ENCODE measurements around the gene CDH1. TPM values are rescaled to one million over a fixed set of nuclear protein-coding genes. Genes with fewer than 3 reads are reported as not detected.

CDH1 gene
- total RNA-seq, 1 experiment from 2014 or later = 65.8 TPM

- in situ Hi-C loops (cut with HindIII; ENCODE audit: low pct_unique_long_range_greater_than_20kb, low sequenced_read_pairs) (no loop called here), intact Hi-C loops (cut with micrococcal nuclease; ENCODE audit: unreplicated experiment) (no loop called here)
- Histone ChIP-seq H3K36me3 (ENCODE audit: control insufficient read depth, insufficient read depth, low read length) (no peaks in the 10 kb centered on the region), H3K4me3 (ENCODE audit: low read depth in 2 of 2, low read length in 2 of 2) (no peak overlapping the region), H3K4me1 (ENCODE audit: control insufficient read depth, insufficient read depth, low read length) (no peaks in the 10 kb centered on the region), H3K27ac (ENCODE audit: low read length) (no peak overlapping the region), H3K27me3 (ENCODE audit: control insufficient read depth, insufficient read depth, low read length) (no peaks in the 10 kb centered on the region), H3K9me3 (ENCODE audit: control insufficient read depth, insufficient read depth, low read depth, low read length) (no peaks in the 10 kb centered on the region)
- no TSS peak for BruUV-seq (replicated peaks)
- ChIA-PET POLR2A (no interaction called here), CTCF (no interaction called here)
- DNase-seq (ENCODE audit: low read depth, low spot score) = no peak
- ATAC-seq = no peak
- TF ChIP-seq TCF7L2 (IDR thresholded peaks at IDR 0.05; ENCODE audit: low read depth, low read length) (no peak), CTCF (IDR thresholded peaks at IDR 0.05) (no peak), POLR2AphosphoS5 (IDR thresholded peaks at IDR 0.05; ENCODE audit: low read depth, low read length) (no peak), SIN3A (IDR thresholded peaks at IDR 0.05; ENCODE audit: borderline replicate concordance, insufficient read depth, low read depth, low read length) (no peak), REST (IDR thresholded peaks at IDR 0.05; ENCODE audit: insufficient read depth in 1 of 2, low read depth in 2 of 2, low read length in 1 of 2) (no peak)
Observed at GRCh38 chr16:68754084-68754792, 17.1 kb downstream of the CDH1 start.

- in situ Hi-C loops (cut with HindIII; ENCODE audit: low pct_unique_long_range_greater_than_20kb, low sequenced_read_pairs) (no loop called here), intact Hi-C loops (cut with micrococcal nuclease; ENCODE audit: unreplicated experiment) (no loop called here)
- no peaks in the 10 kb centered on the region for H3K36me3 ChIP-seq (ENCODE audit: control insufficient read depth, insufficient read depth, low read length)
- TF ChIP-seq REST (IDR thresholded peaks at IDR 0.05; ENCODE audit: insufficient read depth in 1 of 2, low read depth in 2 of 2, low read length in 1 of 2) = no peak
- no peak for TF ChIP-seq CTCF (IDR thresholded peaks at IDR 0.05)
- TF ChIP-seq TCF7L2 (IDR thresholded peaks at IDR 0.05; ENCODE audit: low read depth, low read length) = no peak
- TF ChIP-seq POLR2AphosphoS5 (IDR thresholded peaks at IDR 0.05; ENCODE audit: low read depth, low read length) = no peak
- TF ChIP-seq SIN3A (IDR thresholded peaks at IDR 0.05; ENCODE audit: borderline replicate concordance, insufficient read depth, low read depth, low read length) = no peak
- H3K4me1 ChIP-seq (ENCODE audit: control insufficient read depth, insufficient read depth, low read length) = peaks cover 3% of the 10 kb centered on the region; the same call in 1 of the 2 replicates
- ChIA-PET CTCF (no interaction called here), POLR2A (interaction anchor here (0.7 kb wide), 1 partner anchor 13 kb away, joined by 8 read pairs; no protein-coding TSS in a partner anchor)
- H3K4me3 ChIP-seq (ENCODE audit: low read depth in 2 of 2, low read length in 2 of 2) = no peak overlapping the region
- no peaks in the 10 kb centered on the region for H3K9me3 ChIP-seq (ENCODE audit: control insufficient read depth, insufficient read depth, low read depth, low read length)
- no peak overlapping the region for H3K27ac ChIP-seq (ENCODE audit: low read length)
- DNase-seq (ENCODE audit: low read depth, low spot score) (no peak), ATAC-seq (no peak)
- no peaks in the 10 kb centered on the region for H3K27me3 ChIP-seq (ENCODE audit: control insufficient read depth, insufficient read depth, low read length)
- no TSS peak for BruUV-seq (replicated peaks)
Observed at GRCh38 chr16:68756239-68756915, 19.3 kb downstream of the CDH1 start.

All from Panc1 (cell line).